ENCODE measurements around the gene TRIO.

- no peak for TF ChIP-seq ZNF232 (CRISPR knock-in tag; IDR thresholded peaks at IDR 0.05)
- TF ChIP-seq CTCF (IDR thresholded peaks at IDR 0.05), result no peak
- no peak for TF ChIP-seq FOXJ3 (CRISPR knock-in tag; IDR thresholded peaks at IDR 0.05; ENCODE audit: borderline replicate concordance)
- no peak for TF ChIP-seq NR2C2 (CRISPR knock-in tag; IDR thresholded peaks at IDR 0.05)
- TF ChIP-seq ATF3 (CRISPR knock-in tag; conservative IDR thresholded peaks at IDR 0.05), result no peak
- TF ChIP-seq SMAD4 (CRISPR knock-in tag; IDR thresholded peaks at IDR 0.05), result no peak
- no peak for TF ChIP-seq ELF4 (CRISPR knock-in tag; IDR thresholded peaks at IDR 0.05; ENCODE audit: low read depth)
- no peak for TF ChIP-seq ERG (CRISPR knock-in tag; IDR thresholded peaks at IDR 0.05)
- no peak for TF ChIP-seq TEAD1 (CRISPR knock-in tag; IDR thresholded peaks at IDR 0.05)
- TF ChIP-seq, protein P1, sequence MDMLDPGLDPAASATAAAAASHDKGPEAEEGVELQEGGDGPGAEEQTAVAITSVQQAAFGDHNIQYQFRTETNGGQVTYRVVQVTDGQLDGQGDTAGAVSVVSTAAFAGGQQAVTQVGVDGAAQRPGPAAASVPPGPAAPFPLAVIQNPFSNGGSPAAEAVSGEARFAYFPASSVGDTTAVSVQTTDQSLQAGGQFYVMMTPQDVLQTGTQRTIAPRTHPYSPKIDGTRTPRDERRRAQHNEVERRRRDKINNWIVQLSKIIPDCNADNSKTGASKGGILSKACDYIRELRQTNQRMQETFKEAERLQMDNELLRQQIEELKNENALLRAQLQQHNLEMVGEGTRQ (CRISPR knock-in tag; IDR thresholded peaks at IDR 0.05), result no peak
- TF ChIP-seq TEAD4 (CRISPR knock-in tag; IDR thresholded peaks at IDR 0.05), result no peak
- no peak for TF ChIP-seq E2F1 (CRISPR knock-in tag; IDR thresholded peaks at IDR 0.05)
- TF ChIP-seq, protein P2, sequence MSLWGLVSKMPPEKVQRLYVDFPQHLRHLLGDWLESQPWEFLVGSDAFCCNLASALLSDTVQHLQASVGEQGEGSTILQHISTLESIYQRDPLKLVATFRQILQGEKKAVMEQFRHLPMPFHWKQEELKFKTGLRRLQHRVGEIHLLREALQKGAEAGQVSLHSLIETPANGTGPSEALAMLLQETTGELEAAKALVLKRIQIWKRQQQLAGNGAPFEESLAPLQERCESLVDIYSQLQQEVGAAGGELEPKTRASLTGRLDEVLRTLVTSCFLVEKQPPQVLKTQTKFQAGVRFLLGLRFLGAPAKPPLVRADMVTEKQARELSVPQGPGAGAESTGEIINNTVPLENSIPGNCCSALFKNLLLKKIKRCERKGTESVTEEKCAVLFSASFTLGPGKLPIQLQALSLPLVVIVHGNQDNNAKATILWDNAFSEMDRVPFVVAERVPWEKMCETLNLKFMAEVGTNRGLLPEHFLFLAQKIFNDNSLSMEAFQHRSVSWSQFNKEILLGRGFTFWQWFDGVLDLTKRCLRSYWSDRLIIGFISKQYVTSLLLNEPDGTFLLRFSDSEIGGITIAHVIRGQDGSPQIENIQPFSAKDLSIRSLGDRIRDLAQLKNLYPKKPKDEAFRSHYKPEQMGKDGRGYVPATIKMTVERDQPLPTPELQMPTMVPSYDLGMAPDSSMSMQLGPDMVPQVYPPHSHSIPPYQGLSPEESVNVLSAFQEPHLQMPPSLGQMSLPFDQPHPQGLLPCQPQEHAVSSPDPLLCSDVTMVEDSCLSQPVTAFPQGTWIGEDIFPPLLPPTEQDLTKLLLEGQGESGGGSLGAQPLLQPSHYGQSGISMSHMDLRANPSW (CRISPR knock-in tag; conservative IDR thresholded peaks at IDR 0.05; ENCODE audit: low read depth), result no peak
Measured at GRCh38 chr5:14426521-14426920, 283.4 kb downstream of the TRIO start.
